Astrocyte (in vitro differentiated cells and primary cell): Measurements from ENCODE around the gene RFX8. TPM values are rescaled to one million over a fixed set of nuclear protein-coding genes. Genes with fewer than 3 reads are reported as not detected.

Experiments used
- DNase-seq: peaks from one replicate; pipeline ENCODE4 v3.0.0-alpha.2; 2010; ENCODE audit warnings: low read depth
- FAIRE-seq: peaks from 2 replicates; lab custom pipeline; 2011; peaks lifted over from hg19 to GRCh38; lab: Jason Lieb, UNC
- H2AFZ ChIP-seq: 2 replicates; pipeline ENCODE4 v1.6.0; 2012; ENCODE audit warnings: low read depth, low read length, inconsistent platforms
- H3K27ac ChIP-seq: 2 replicates; pipeline ENCODE4 v1.5.1; 2011; ENCODE audit warnings: low read depth, low read length, inconsistent platforms
- H3K27me3 ChIP-seq: 2 replicates; pipeline ENCODE4 v1.6.0; 2011; ENCODE audit warnings: low read length, inconsistent platforms; ENCODE audit not compliant: insufficient read depth
- H3K36me3 ChIP-seq: 2 replicates; pipeline ENCODE4 v1.5.1; 2011; ENCODE audit warnings: low read length, inconsistent platforms; ENCODE audit not compliant: insufficient read depth
- H3K4me1 ChIP-seq: 2 replicates; pipeline ENCODE4 v1.5.1; 2011; ENCODE audit warnings: low read length, inconsistent platforms; ENCODE audit not compliant: insufficient read depth
- H3K4me2 ChIP-seq: 2 replicates; pipeline ENCODE4 v1.6.0; 2012; ENCODE audit warnings: low read length, inconsistent platforms
- H3K4me3 ChIP-seq: 2 replicates; pipeline ENCODE4 v1.5.1; 2011; ENCODE audit warnings: low read depth, mild to moderate bottlenecking, low read length, inconsistent platforms; ENCODE audit not compliant: insufficient read depth
- H3K79me2 ChIP-seq: 2 replicates; pipeline ENCODE4 v1.6.0; 2012; ENCODE audit warnings: mild to moderate bottlenecking, low read length, inconsistent platforms; ENCODE audit not compliant: insufficient read depth
- H3K9ac ChIP-seq: 2 replicates; pipeline ENCODE4 v1.6.0; 2012; ENCODE audit warnings: mild to moderate bottlenecking, low read length, inconsistent platforms
- H3K9me3 ChIP-seq: 2 replicates; pipeline ENCODE4 v1.5.1; 2012; ENCODE audit warnings: low read depth, mild to moderate bottlenecking, low read length, inconsistent platforms; ENCODE audit not compliant: insufficient read depth
- H4K20me1 ChIP-seq: 2 replicates; pipeline ENCODE4 v1.6.0; 2012; ENCODE audit warnings: low read length, inconsistent platforms; ENCODE audit not compliant: insufficient read depth
- H3K27ac Mint-ChIP-seq: one replicate; pipeline ENCODE4 v1.8.0; 2021; ENCODE audit warnings: mild to moderate bottlenecking, mixed read lengths; ENCODE audit not compliant: unreplicated experiment
- H3K27me3 Mint-ChIP-seq: one replicate; pipeline ENCODE4 v1.8.0; 2021; ENCODE audit warnings: low read depth, mixed read lengths; ENCODE audit not compliant: unreplicated experiment
- H3K36me3 Mint-ChIP-seq: one replicate; pipeline ENCODE4 v1.8.0; 2021; ENCODE audit warnings: low read depth, mixed read lengths; ENCODE audit not compliant: unreplicated experiment
- H3K4me1 Mint-ChIP-seq: one replicate; pipeline ENCODE4 v1.8.0; 2021; ENCODE audit warnings: low read depth, mixed read lengths; ENCODE audit not compliant: unreplicated experiment
- H3K4me3 Mint-ChIP-seq: one replicate; pipeline ENCODE4 v1.8.0; 2021; ENCODE audit warnings: mild to moderate bottlenecking, moderate library complexity, mixed read lengths; ENCODE audit not compliant: unreplicated experiment
- H3K9me3 Mint-ChIP-seq: one replicate; pipeline ENCODE4 v1.8.0; 2021; ENCODE audit warnings: mild to moderate bottlenecking, mixed read lengths; ENCODE audit not compliant: unreplicated experiment
- EZH2 ChIP-seq: IDR thresholded peaks from 2 replicates; pipeline ENCODE4 v1.6.1; 2012; ENCODE audit warnings: mild to moderate bottlenecking, low read length, inconsistent platforms; ENCODE audit not compliant: insufficient read depth
- total RNA-seq: library from RNA; stranded (reverse); gene quantifications from 2 replicates; pipeline ENCODE4 v1.2.1, GENCODE V29; 2021
- TF ChIP-seq, protein P1 (sequence below): IDR thresholded peaks from 2 replicates; pipeline ENCODE4 v1.5.1; 2011; ENCODE audit warnings: low read depth, mild to moderate bottlenecking, inconsistent platforms, low read length, moderate library complexity; ENCODE audit not compliant: insufficient read depth

RFX8 gene
- total RNA-seq, 1 donor from 2014 or later: not detected

DNA sequence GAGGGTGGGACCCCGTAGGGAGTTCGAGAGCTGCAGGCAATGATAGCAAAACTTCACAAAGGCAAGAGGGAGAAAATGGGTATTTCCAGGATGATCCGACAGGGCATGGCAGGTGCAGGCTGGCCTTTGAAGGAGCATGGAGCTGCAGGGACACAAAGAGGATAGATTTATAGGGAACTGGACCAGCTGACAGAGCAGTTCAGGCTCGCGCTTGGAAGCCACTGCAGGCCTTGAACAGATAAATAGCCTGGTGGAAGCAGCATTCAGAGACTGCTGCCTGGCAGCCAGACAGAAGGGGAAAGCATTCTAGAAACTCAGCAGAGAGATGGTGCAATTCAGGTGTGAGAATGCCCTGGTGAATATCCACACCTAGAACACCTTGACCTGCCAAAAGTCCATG is 58.3 kb downstream of the RFX8 start:
- Histone ChIP-seq H2AFZ (no peak overlapping the region), H3K36me3 (no peaks in the 10 kb centered on the region), H4K20me1 (no peaks in the 10 kb centered on the region), H3K9ac (no peak overlapping the region), H3K4me3 (no peak overlapping the region), H3K27me3 (no peaks in the 10 kb centered on the region), H3K9me3 (no peaks in the 10 kb centered on the region), H3K4me1 (no peaks in the 10 kb centered on the region), H3K79me2 (no peaks in the 10 kb centered on the region), H3K27ac (no peak overlapping the region), H3K4me2 (no peak overlapping the region)
- H3K4me3 Mint-ChIP-seq: no peak overlapping the region
- DNase-seq (no peak), FAIRE-seq (no peak)
- TF ChIP-seq EZH2: no peak
- TF ChIP-seq, protein P1, sequence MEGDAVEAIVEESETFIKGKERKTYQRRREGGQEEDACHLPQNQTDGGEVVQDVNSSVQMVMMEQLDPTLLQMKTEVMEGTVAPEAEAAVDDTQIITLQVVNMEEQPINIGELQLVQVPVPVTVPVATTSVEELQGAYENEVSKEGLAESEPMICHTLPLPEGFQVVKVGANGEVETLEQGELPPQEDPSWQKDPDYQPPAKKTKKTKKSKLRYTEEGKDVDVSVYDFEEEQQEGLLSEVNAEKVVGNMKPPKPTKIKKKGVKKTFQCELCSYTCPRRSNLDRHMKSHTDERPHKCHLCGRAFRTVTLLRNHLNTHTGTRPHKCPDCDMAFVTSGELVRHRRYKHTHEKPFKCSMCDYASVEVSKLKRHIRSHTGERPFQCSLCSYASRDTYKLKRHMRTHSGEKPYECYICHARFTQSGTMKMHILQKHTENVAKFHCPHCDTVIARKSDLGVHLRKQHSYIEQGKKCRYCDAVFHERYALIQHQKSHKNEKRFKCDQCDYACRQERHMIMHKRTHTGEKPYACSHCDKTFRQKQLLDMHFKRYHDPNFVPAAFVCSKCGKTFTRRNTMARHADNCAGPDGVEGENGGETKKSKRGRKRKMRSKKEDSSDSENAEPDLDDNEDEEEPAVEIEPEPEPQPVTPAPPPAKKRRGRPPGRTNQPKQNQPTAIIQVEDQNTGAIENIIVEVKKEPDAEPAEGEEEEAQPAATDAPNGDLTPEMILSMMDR: no peak
- peaks cover 10% of the 10 kb centered on the region for H3K9me3 Mint-ChIP-seq
- peaks cover 33% of the 10 kb centered on the region for H3K27me3 Mint-ChIP-seq
- H3K4me1 Mint-ChIP-seq: no peaks in the 10 kb centered on the region
- no peak overlapping the region for H3K27ac Mint-ChIP-seq
- no peaks in the 10 kb centered on the region for H3K36me3 Mint-ChIP-seq

DNA sequence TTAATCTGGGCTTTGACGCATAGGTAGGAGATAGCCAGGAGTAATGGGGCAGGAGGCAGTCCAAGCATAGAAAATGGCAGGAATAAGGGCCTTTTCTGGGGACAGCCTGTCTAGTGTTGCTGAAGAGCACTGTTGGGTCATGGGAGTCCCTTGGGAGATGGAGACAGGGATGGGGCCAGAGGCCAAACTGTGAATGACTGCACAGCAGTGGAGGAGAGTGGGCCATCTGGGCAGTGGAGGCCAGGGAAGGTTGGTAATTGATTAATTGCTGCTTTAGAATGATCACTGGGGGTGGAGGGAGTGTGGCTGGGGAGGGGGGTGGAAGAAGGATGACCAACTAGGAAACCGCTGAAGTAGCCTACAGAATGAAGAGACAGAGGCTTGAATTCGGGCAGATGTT is 59.0 kb downstream of the RFX8 start:
- Mint-ChIP-seq H3K27ac (no peak overlapping the region), H3K4me3 (no peak overlapping the region), H3K9me3 (peaks cover 10% of the 10 kb centered on the region), H3K36me3 (no peaks in the 10 kb centered on the region), H3K27me3 (peaks cover 36% of the 10 kb centered on the region), H3K4me1 (no peaks in the 10 kb centered on the region)
- FAIRE-seq (no peak), DNase-seq (no peak)
- no peak for TF ChIP-seq EZH2
- TF ChIP-seq, protein P1: no peak
- no peak overlapping the region for H3K9ac ChIP-seq
- no peak overlapping the region for H3K4me2 ChIP-seq
- no peaks in the 10 kb centered on the region for H3K79me2 ChIP-seq
- no peak overlapping the region for H3K27ac ChIP-seq
- H2AFZ ChIP-seq: no peak overlapping the region
- H3K4me3 ChIP-seq: no peak overlapping the region
- no peaks in the 10 kb centered on the region for H3K36me3 ChIP-seq
- no peaks in the 10 kb centered on the region for H3K27me3 ChIP-seq
- no peaks in the 10 kb centered on the region for H3K4me1 ChIP-seq
- H4K20me1 ChIP-seq: no peaks in the 10 kb centered on the region
- H3K9me3 ChIP-seq: no peaks in the 10 kb centered on the region

DNA sequence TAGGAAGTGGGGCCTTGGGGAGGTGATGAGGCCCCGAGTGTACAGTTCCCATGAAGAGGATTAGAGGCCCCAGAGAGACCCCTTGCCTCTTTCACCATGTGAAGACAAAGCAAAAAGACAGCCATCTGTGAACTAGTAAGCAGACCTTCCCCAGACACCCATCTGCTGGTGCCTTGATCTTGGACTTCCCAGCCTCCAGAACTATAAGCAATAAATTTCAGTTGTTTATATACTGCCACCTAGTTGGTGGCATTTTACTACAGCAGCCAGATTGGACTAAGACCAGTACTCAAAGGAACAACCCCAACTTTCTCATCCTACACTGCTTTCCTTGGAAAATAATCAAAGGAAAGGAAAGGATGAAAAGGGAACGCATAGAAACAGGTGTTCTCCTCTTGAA is 59.7 kb downstream of the RFX8 start:
- peaks cover 40% of the 10 kb centered on the region for H3K27me3 Mint-ChIP-seq
- H3K9me3 ChIP-seq: no peaks in the 10 kb centered on the region
- no peak overlapping the region for H3K27ac Mint-ChIP-seq
- FAIRE-seq: no peak
- no peaks in the 10 kb centered on the region for H3K4me1 ChIP-seq
- H2AFZ ChIP-seq: no peak overlapping the region
- no peaks in the 10 kb centered on the region for H3K27me3 ChIP-seq
- no peaks in the 10 kb centered on the region for H3K4me1 Mint-ChIP-seq
- H4K20me1 ChIP-seq: no peaks in the 10 kb centered on the region
- H3K79me2 ChIP-seq: no peaks in the 10 kb centered on the region
- no peak for DNase-seq
- H3K36me3 ChIP-seq: no peaks in the 10 kb centered on the region
- H3K9ac ChIP-seq: no peak overlapping the region
- no peak overlapping the region for H3K4me3 ChIP-seq
- no peaks in the 10 kb centered on the region for H3K36me3 Mint-ChIP-seq
- TF ChIP-seq, protein P1: no peak
- no peak for TF ChIP-seq EZH2
- no peak overlapping the region for H3K4me2 ChIP-seq
- H3K27ac ChIP-seq: no peak overlapping the region
- H3K9me3 Mint-ChIP-seq: peaks cover 10% of the 10 kb centered on the region
- H3K4me3 Mint-ChIP-seq: no peak overlapping the region
